ENCODE results near the gene SELENOF.

SELENOF gene

GRCh38 chr1:86852289-86852688 lies 61.6 kb downstream of the SELENOF start:
- TF ChIP-seq CTCF (IDR thresholded peaks at IDR 0.05; ENCODE audit: low read depth, low read length) (no peak), EZH2phosphoT487 (IDR thresholded peaks at IDR 0.05; ENCODE audit: low read depth) (no peak)
- H2AFZ ChIP-seq (ENCODE audit: low read depth, low read length), result no peak overlapping the region
- H3K36me3 ChIP-seq (replicated peaks; ENCODE audit: low read depth, low read length), result no peaks in the 10 kb centered on the region
- H3K9ac ChIP-seq (ENCODE audit: low read length), result no peak overlapping the region
- no peaks in the 10 kb centered on the region for H3K27me3 ChIP-seq (ENCODE audit: low read depth, low read length)
- H3K79me2 ChIP-seq (ENCODE audit: low read length), result no peaks in the 10 kb centered on the region
- H3K9me3 ChIP-seq (ENCODE audit: insufficient read depth, low read length), result no peaks in the 10 kb centered on the region
- no peak overlapping the region for H3K27ac ChIP-seq (ENCODE audit: low read length)
- H3K4me1 ChIP-seq (ENCODE audit: low read length), result peaks cover 6% of the 10 kb centered on the region; the same call in 1 of the 2 replicates
- H4K20me1 ChIP-seq (ENCODE audit: insufficient read depth, low read length), result no peaks in the 10 kb centered on the region
- no peak overlapping the region for H3K4me3 ChIP-seq (ENCODE audit: low read length)
- no peak overlapping the region for H3K4me2 ChIP-seq (ENCODE audit: low read length)

GRCh38 chr1:86849756-86850155 lies 64.2 kb downstream of the SELENOF start:
- TF ChIP-seq CTCF (IDR thresholded peaks at IDR 0.05; ENCODE audit: low read depth, low read length) (no peak), EZH2phosphoT487 (IDR thresholded peaks at IDR 0.05; ENCODE audit: low read depth) (no peak)
- Histone ChIP-seq H2AFZ (ENCODE audit: low read depth, low read length) (no peak overlapping the region), H3K4me1 (ENCODE audit: low read length) (peaks cover 6% of the 10 kb centered on the region; the same call in 1 of the 2 replicates), H3K4me2 (ENCODE audit: low read length) (no peak overlapping the region), H3K79me2 (ENCODE audit: low read length) (no peaks in the 10 kb centered on the region), H3K9me3 (ENCODE audit: insufficient read depth, low read length) (no peaks in the 10 kb centered on the region), H3K9ac (ENCODE audit: low read length) (no peak overlapping the region), H3K27ac (ENCODE audit: low read length) (no peak overlapping the region), H3K4me3 (ENCODE audit: low read length) (no peak overlapping the region), H3K27me3 (ENCODE audit: low read depth, low read length) (no peaks in the 10 kb centered on the region), H4K20me1 (ENCODE audit: insufficient read depth, low read length) (no peaks in the 10 kb centered on the region), H3K36me3 (replicated peaks; ENCODE audit: low read depth, low read length) (no peaks in the 10 kb centered on the region)

GRCh38 chr1:86848654-86849053 lies 65.3 kb downstream of the SELENOF start:
- Histone ChIP-seq H2AFZ (ENCODE audit: low read depth, low read length) (no peak overlapping the region), H4K20me1 (ENCODE audit: insufficient read depth, low read length) (no peaks in the 10 kb centered on the region), H3K4me3 (ENCODE audit: low read length) (no peak overlapping the region), H3K9me3 (ENCODE audit: insufficient read depth, low read length) (no peaks in the 10 kb centered on the region), H3K27ac (ENCODE audit: low read length) (no peak overlapping the region), H3K79me2 (ENCODE audit: low read length) (no peaks in the 10 kb centered on the region), H3K36me3 (replicated peaks; ENCODE audit: low read depth, low read length) (no peaks in the 10 kb centered on the region), H3K9ac (ENCODE audit: low read length) (no peak overlapping the region), H3K4me2 (ENCODE audit: low read length) (no peak overlapping the region), H3K4me1 (ENCODE audit: low read length) (peaks cover 6% of the 10 kb centered on the region; the same call in 1 of the 2 replicates), H3K27me3 (ENCODE audit: low read depth, low read length) (no peaks in the 10 kb centered on the region)
- no peak for TF ChIP-seq CTCF (IDR thresholded peaks at IDR 0.05; ENCODE audit: low read depth, low read length)
- no peak for TF ChIP-seq EZH2phosphoT487 (IDR thresholded peaks at IDR 0.05; ENCODE audit: low read depth)

GRCh38 chr1:86846164-86846647 lies 67.7 kb downstream of the SELENOF start:
- no peak overlapping the region for H3K27ac ChIP-seq (ENCODE audit: low read length)

More at GRCh38 chr1:86846164-86846647, 67.7 kb downstream of the SELENOF start:
- H4K20me1 ChIP-seq (ENCODE audit: insufficient read depth, low read length), result no peaks in the 10 kb centered on the region
- H3K4me3 ChIP-seq (ENCODE audit: low read length), result no peak overlapping the region
- H3K4me2 ChIP-seq (ENCODE audit: low read length), result no peak overlapping the region
- H3K79me2 ChIP-seq (ENCODE audit: low read length), result no peaks in the 10 kb centered on the region
- no peaks in the 10 kb centered on the region for H3K36me3 ChIP-seq (replicated peaks; ENCODE audit: low read depth, low read length)
- H2AFZ ChIP-seq (ENCODE audit: low read depth, low read length), result no peak overlapping the region
- TF ChIP-seq EZH2phosphoT487 (IDR thresholded peaks at IDR 0.05; ENCODE audit: low read depth), result no peak
- H3K9me3 ChIP-seq (ENCODE audit: insufficient read depth, low read length), result no peaks in the 10 kb centered on the region
- peaks cover 9% of the 10 kb centered on the region for H3K4me1 ChIP-seq (ENCODE audit: low read length)
- no peak overlapping the region for H3K9ac ChIP-seq (ENCODE audit: low read length)
- H3K27me3 ChIP-seq (ENCODE audit: low read depth, low read length), result no peaks in the 10 kb centered on the region
